ENCODE data around the gene DNAH14. TPM values are rescaled to one million over a fixed set of nuclear protein-coding genes. Genes with fewer than 3 reads are reported as not detected.

The DNAH14 gene
- total and polyA plus RNA-seq, 2 of the 13 experiments (the other 11 are each of a cell fraction or from before 2014, with no cell fraction given), result 4.5 to 27.5 TPM

DNA sequence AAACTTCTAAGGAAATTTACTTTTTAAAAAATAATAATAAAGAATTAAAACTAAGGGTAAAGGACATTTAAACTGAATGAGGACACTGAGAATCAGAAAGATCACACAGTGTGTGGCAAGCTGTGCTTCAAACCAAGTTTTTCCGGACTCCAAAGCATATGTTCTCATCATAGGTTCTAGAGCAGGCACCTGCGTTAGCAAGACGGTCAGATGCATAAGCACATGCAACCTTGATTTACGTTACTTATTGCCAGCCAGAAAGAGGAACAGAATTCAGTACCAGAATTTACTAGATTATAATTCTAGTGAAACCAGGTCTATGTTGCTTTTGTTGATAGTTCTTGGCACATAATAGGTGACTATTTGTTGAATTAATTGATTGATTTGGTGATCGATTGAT lies 504.6 kb downstream of the DNAH14 start (continued):
- TF ChIP-seq MBD4 (IDR thresholded peaks at IDR 0.05; ENCODE audit: borderline replicate concordance, low read length), result no peak
- no peak for TF ChIP-seq PHF8 (CRISPR knock-in tag; IDR thresholded peaks at IDR 0.05)
- no peak for TF ChIP-seq RBAK (CRISPR knock-in tag; IDR thresholded peaks at IDR 0.05)

DNA sequence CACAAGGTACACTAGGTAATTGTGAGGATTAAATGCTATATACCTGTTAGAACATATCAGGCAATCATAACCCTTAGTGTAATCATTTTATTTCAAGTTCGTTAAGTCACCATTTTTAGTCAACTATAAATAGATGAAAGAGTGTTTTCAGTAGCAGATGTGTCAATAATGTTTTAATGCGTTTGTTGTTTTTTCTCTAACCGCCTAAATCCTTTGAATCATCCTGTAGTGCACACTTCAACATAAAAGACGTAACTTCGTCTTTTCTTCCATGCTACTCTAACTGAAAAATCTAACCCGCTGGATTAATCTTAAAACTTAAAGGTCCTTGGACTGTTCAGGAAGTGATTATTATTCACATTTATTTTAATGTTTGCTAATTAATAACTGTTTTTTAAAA lies 505.6 kb downstream of the DNAH14 start:
- POLR2A ChIA-PET, result no interaction called here
- DNase-seq (ENCODE audit: low spot score), result no peak
- Histone ChIP-seq H3K27me3 (ENCODE audit: control insufficient read depth in 1 of 2, insufficient read depth in 2 of 2, low read length in 2 of 2) (peaks cover 0 to 1% of the 10 kb centered on the region in 2 experiments; a peak in 1 of 5 replicates), H3K4me3 (replicated peaks in 1 of 3; ENCODE audit: insufficient read depth in 1 of 3, low read depth in 2 of 3, low read length in 3 of 3) (no peak overlapping the region), H3K27ac (ENCODE audit: extremely low read length, insufficient read depth, low read length) (no peak overlapping the region), H3K36me3 (replicated peaks in 1 of 2; ENCODE audit: control insufficient read depth in 1 of 2, insufficient read depth in 2 of 2, low read length in 2 of 2) (no peaks in the 10 kb centered on the region), H3K9me3 (ENCODE audit: low read length) (no peaks in the 10 kb centered on the region), H3K4me1 (ENCODE audit: insufficient read depth, low read length) (peaks cover 19% of the 10 kb centered on the region), H3K79me2 (ENCODE audit: insufficient read depth, low read length) (no peaks in the 10 kb centered on the region), H4K20me1 (ENCODE audit: insufficient read depth, low read length) (no peaks in the 10 kb centered on the region), H3K4me2 (ENCODE audit: low read depth, low read length) (no peak overlapping the region), H2AFZ (ENCODE audit: low read length) (no peak overlapping the region), H3K9ac (ENCODE audit: insufficient read depth, low read depth, low read length) (no peak overlapping the region)
- in situ Hi-C loops (cut with HindIII; ENCODE audit: extremely low pct_ligation_motif_present, low pct_unique_long_range_greater_than_20kb) (no loop called here), intact Hi-C loops (cut with micrococcal nuclease; ENCODE audit: unreplicated experiment) (no loop called here)
- CTCF ChIA-PET (ENCODE audit: low intra/inter-chr PET ratio, low total read pairs), result no interaction called here
- WGBS (ENCODE audit: low lambda C conversion rate), result 47% methylated on average over 6 of the region's 6 CpGs
- no peak for FAIRE-seq
- no TSS peak for BruUV-seq (replicated peaks)
- no peak for ATAC-seq
- TF ChIP-seq, protein P1, sequence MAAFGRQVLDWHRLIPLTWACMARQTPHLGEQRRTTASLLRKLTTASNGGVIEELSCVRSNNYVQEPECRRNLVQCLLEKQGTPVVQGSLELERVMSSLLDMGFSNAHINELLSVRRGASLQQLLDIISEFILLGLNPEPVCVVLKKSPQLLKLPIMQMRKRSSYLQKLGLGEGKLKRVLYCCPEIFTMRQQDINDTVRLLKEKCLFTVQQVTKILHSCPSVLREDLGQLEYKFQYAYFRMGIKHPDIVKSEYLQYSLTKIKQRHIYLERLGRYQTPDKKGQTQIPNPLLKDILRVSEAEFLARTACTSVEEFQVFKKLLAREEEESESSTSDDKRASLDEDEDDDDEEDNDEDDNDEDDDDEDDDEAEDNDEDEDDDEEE (CRISPR knock-in tag; IDR thresholded peaks at IDR 0.05), result no peak
- no peak for TF ChIP-seq NR2F1 (CRISPR knock-in tag; IDR thresholded peaks at IDR 0.05)
- TF ChIP-seq ARNT (IDR thresholded peaks at IDR 0.05), result no peak
- TF ChIP-seq ZNF317 (CRISPR knock-in tag; IDR thresholded peaks at IDR 0.05), result no peak
- TF ChIP-seq ARNTL (CRISPR knock-in tag; IDR thresholded peaks at IDR 0.05), result no peak
- no peak for TF ChIP-seq RARG (CRISPR knock-in tag; IDR thresholded peaks at IDR 0.05; ENCODE audit: low read depth)
- TF ChIP-seq NRL (CRISPR knock-in tag; IDR thresholded peaks at IDR 0.05; ENCODE audit: borderline replicate concordance), result no peak
- TF ChIP-seq SMARCE1 (IDR thresholded peaks at IDR 0.05; ENCODE audit: borderline replicate concordance), result no peak
- no peak for TF ChIP-seq ZNF232 (CRISPR knock-in tag; IDR thresholded peaks at IDR 0.05; ENCODE audit: borderline replicate concordance)
- no peak for TF ChIP-seq NR2F6 (IDR thresholded peaks at IDR 0.05)
- TF ChIP-seq NR2F6 (CRISPR knock-in tag; IDR thresholded peaks at IDR 0.05), result no peak
- TF ChIP-seq, protein P2, sequence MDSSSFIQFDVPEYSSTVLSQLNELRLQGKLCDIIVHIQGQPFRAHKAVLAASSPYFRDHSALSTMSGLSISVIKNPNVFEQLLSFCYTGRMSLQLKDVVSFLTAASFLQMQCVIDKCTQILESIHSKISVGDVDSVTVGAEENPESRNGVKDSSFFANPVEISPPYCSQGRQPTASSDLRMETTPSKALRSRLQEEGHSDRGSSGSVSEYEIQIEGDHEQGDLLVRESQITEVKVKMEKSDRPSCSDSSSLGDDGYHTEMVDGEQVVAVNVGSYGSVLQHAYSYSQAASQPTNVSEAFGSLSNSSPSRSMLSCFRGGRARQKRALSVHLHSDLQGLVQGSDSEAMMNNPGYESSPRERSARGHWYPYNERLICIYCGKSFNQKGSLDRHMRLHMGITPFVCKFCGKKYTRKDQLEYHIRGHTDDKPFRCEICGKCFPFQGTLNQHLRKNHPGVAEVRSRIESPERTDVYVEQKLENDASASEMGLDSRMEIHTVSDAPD (CRISPR knock-in tag; IDR thresholded peaks at IDR 0.05), result no peak
- no peak for TF ChIP-seq SIN3B (IDR thresholded peaks at IDR 0.05; ENCODE audit: low read length)
- TF ChIP-seq NCOA5 (CRISPR knock-in tag; IDR thresholded peaks at IDR 0.05), result no peak
- TF ChIP-seq, protein P3, sequence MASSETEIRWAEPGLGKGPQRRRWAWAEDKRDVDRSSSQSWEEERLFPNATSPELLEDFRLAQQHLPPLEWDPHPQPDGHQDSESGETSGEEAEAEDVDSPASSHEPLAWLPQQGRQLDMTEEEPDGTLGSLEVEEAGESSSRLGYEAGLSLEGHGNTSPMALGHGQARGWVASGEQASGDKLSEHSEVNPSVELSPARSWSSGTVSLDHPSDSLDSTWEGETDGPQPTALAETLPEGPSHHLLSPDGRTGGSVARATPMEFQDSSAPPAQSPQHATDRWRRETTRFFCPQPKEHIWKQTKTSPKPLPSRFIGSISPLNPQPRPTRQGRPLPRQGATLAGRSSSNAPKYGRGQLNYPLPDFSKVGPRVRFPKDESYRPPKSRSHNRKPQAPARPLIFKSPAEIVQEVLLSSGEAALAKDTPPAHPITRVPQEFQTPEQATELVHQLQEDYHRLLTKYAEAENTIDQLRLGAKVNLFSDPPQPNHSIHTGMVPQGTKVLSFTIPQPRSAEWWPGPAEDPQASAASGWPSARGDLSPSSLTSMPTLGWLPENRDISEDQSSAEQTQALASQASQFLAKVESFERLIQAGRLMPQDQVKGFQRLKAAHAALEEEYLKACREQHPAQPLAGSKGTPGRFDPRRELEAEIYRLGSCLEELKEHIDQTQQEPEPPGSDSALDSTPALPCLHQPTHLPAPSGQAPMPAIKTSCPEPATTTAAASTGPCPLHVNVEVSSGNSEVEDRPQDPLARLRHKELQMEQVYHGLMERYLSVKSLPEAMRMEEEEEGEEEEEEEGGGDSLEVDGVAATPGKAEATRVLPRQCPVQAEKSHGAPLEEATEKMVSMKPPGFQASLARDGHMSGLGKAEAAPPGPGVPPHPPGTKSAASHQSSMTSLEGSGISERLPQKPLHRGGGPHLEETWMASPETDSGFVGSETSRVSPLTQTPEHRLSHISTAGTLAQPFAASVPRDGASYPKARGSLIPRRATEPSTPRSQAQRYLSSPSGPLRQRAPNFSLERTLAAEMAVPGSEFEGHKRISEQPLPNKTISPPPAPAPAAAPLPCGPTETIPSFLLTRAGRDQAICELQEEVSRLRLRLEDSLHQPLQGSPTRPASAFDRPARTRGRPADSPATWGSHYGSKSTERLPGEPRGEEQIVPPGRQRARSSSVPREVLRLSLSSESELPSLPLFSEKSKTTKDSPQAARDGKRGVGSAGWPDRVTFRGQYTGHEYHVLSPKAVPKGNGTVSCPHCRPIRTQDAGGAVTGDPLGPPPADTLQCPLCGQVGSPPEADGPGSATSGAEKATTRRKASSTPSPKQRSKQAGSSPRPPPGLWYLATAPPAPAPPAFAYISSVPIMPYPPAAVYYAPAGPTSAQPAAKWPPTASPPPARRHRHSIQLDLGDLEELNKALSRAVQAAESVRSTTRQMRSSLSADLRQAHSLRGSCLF (CRISPR knock-in tag; IDR thresholded peaks at IDR 0.05; ENCODE audit: borderline replicate concordance), result no peak
